Epithelial cell of proximal tubule (primary cell): ENCODE measurements around the gene GPER1. TPM values are rescaled to one million over a fixed set of nuclear protein-coding genes. Genes with fewer than 3 reads are reported as not detected.

Source experiments
- DNase-seq: peaks from one replicate; pipeline ENCODE4 v3.0.0-alpha.2; 2011; ENCODE audit warnings: low read depth
- H3K4me3 ChIP-seq: 2 replicates; pipeline ENCODE4 v1.5.1; 2011; ENCODE audit warnings: low read depth, mild to moderate bottlenecking, low read length
- CTCF ChIP-seq: conservative IDR thresholded peaks from 2 replicates; pipeline ENCODE4 v1.5.1; 2012; ENCODE audit warnings: low read depth, mild to moderate bottlenecking, low read length
- total RNA-seq: library from RNA; depleted of rRNA; stranded (reverse); fragments of >200 nt; gene quantifications from 2 replicates; pipeline ENCODE4 v1.2.3, GENCODE V29; 2015

The GPER1 gene
- total RNA-seq, 1 donor from 2014 or later, result 0.81 TPM

GRCh38 chr7:1100386-1100785 lies 12.5 kb downstream of the GPER1 start:
- DNase-seq, result no peak
- no peak overlapping the region for H3K4me3 ChIP-seq
- TF ChIP-seq CTCF, result no peak

- DNase-seq, result no peak
- TF ChIP-seq CTCF, result no peak
- H3K4me3 ChIP-seq, result no peak overlapping the region
These were observed 13.1 kb downstream of the GPER1 start for GRCh38 chr7:1100834-1101562.

- peak; percentile 9 for TF ChIP-seq CTCF
- peak; percentile 85 for DNase-seq
- H3K4me3 ChIP-seq, result no peak overlapping the region
These were observed 13.9 kb downstream of the GPER1 start for GRCh38 chr7:1101563-1102431.

GRCh38 chr7:1103009-1103788 lies 15.3 kb downstream of the GPER1 start:
- TF ChIP-seq CTCF, result no peak
- DNase-seq, result no peak
- H3K4me3 ChIP-seq, result no peak overlapping the region

GRCh38 chr7:1103789-1104515 lies 16.0 kb downstream of the GPER1 start:
- H3K4me3 ChIP-seq, result no peak overlapping the region
- no peak for TF ChIP-seq CTCF
- DNase-seq, result no peak

GRCh38 chr7:1104516-1105179 lies 16.7 kb downstream of the GPER1 start:
- DNase-seq, result no peak
- no peak overlapping the region for H3K4me3 ChIP-seq
- TF ChIP-seq CTCF, result no peak
